Endodermal cell (in vitro differentiated cells): ENCODE data around the gene CKAP4. TPM values are rescaled to one million over a fixed set of nuclear protein-coding genes. Genes with fewer than 3 reads are reported as not detected.

Experiments used
- DNase-seq: peaks from one replicate; pipeline ENCODE4 v3.0.0-alpha.2; 2017
- H3K27ac ChIP-seq: 2 replicates; pipeline ENCODE4 v1.5.1; 2013; ENCODE audit warnings: mild to moderate bottlenecking, low read depth, low read length, moderate library complexity
- H3K27me3 ChIP-seq: 2 replicates; pipeline ENCODE4 v1.6.1; 2013; ENCODE audit warnings: mild to moderate bottlenecking, low read length, moderate library complexity; ENCODE audit not compliant: insufficient read depth, control insufficient read depth, poor library complexity, severe bottlenecking
- H3K36me3 ChIP-seq: 2 replicates; pipeline ENCODE4 v1.7.0; 2013; ENCODE audit warnings: mild to moderate bottlenecking, low read length, moderate library complexity; ENCODE audit not compliant: control insufficient read depth, insufficient read depth
- H3K4me1 ChIP-seq: one replicate; pipeline ENCODE4 v1.7.0; 2013; ENCODE audit warnings: low read length; ENCODE audit not compliant: control insufficient read depth, insufficient read depth
- H3K4me3 ChIP-seq: 2 replicates; pipeline ENCODE4 v1.5.1; 2013; ENCODE audit warnings: mild to moderate bottlenecking, low read length, moderate library complexity
- H3K9ac ChIP-seq: 2 replicates; pipeline ENCODE4 v1.6.1; 2013; ENCODE audit warnings: mild to moderate bottlenecking, low read length, moderate library complexity; ENCODE audit not compliant: poor library complexity, severe bottlenecking; ENCODE audit errors: extremely low read depth
- H3K9me3 ChIP-seq: 2 replicates; pipeline ENCODE4 v1.6.1; 2013; ENCODE audit warnings: mild to moderate bottlenecking, low read length, moderate library complexity; ENCODE audit not compliant: control insufficient read depth
- H3K27ac Mint-ChIP-seq: 2 replicates; pipeline ENCODE4 v1.8.0; 2020; ENCODE audit warnings: mixed read lengths
- H3K27me3 Mint-ChIP-seq: 2 replicates; pipeline ENCODE4 v1.8.0; 2021; ENCODE audit warnings: mild to moderate bottlenecking, mixed read lengths; ENCODE audit not compliant: insufficient read depth
- H3K36me3 Mint-ChIP-seq: 2 replicates; pipeline ENCODE4 v1.8.0; 2020; ENCODE audit warnings: low read depth, mixed read lengths
- H3K4me1 Mint-ChIP-seq: 2 replicates; pipeline ENCODE4 v1.8.0; 2020; ENCODE audit warnings: mixed read lengths
- H3K4me3 Mint-ChIP-seq: 2 replicates; pipeline ENCODE4 v1.8.0; 2020; ENCODE audit warnings: mild to moderate bottlenecking, moderate library complexity, mixed read lengths
- H3K9me3 Mint-ChIP-seq: 2 replicates; pipeline ENCODE4 v1.8.0; 2020; ENCODE audit warnings: mild to moderate bottlenecking, mixed read lengths
- WGBS, 2 experiments: methylation state at CpG; one replicate each; pipeline versions ENCODE4 v1.1.5 to v1.1.7; 2013; ENCODE audit warnings: missing lambda C conversion rate in 2 of 2, mixed read lengths in 1 of 2; ENCODE audit not compliant: insufficient coverage in 1 of 2, insufficient read length in 1 of 2; 5-methylcytosine and 5-hydroxymethylcytosine counted together
- total RNA-seq, 2 donors: library from RNA; stranded (reverse); fragmentation: NEBNext Ultra II Directional in 1 of 2; extraction: Animal tissue kit (Norgen Biotek cat#: 25700) in 1 of 2; gene quantifications; 2 replicates in 1 of 2; 3 replicates in 1 of 2; pipeline ENCODE4 v1.2.1, GENCODE V29; 2021
- TF ChIP-seq, protein P1 (sequence below): fragments of 200-600 bp; sonication (generic); conservative IDR thresholded peaks from 2 replicates; pipeline ENCODE4 v1.5.0; 2021; ENCODE audit warnings: antibody characterized with exemption, mild to moderate bottlenecking

CKAP4 gene
- total RNA-seq, 2 donors from 2014 or later, result 88.9 to 93.3 TPM

DNA sequence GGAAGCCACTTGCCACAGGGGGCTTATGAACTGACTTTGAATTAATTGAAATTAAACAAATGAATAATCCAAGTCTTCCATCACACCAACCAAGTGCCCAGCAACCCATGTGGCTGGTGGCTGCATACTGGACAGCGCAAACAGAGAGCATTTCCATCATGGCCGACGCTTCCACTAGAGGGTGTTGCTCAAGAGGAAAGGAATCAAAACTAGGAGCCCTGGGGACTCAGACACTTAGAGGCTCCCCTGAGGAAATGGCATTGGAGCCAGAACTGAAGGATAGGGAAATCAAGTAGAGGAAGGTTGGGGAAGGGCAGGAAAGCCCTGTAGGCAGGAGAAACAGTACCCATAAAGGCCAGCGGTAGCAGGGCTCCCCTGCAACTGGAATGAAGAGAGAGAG is 58.5 kb downstream of the CKAP4 start:
- no peak overlapping the region for H3K4me3 ChIP-seq
- Mint-ChIP-seq H3K9me3 (no peaks in the 10 kb centered on the region), H3K4me1 (peaks cover 2% of the 10 kb centered on the region), H3K27me3 (no peaks in the 10 kb centered on the region), H3K27ac (no peak overlapping the region), H3K36me3 (no peaks in the 10 kb centered on the region), H3K4me3 (no peak overlapping the region)
- TF ChIP-seq, protein P1, sequence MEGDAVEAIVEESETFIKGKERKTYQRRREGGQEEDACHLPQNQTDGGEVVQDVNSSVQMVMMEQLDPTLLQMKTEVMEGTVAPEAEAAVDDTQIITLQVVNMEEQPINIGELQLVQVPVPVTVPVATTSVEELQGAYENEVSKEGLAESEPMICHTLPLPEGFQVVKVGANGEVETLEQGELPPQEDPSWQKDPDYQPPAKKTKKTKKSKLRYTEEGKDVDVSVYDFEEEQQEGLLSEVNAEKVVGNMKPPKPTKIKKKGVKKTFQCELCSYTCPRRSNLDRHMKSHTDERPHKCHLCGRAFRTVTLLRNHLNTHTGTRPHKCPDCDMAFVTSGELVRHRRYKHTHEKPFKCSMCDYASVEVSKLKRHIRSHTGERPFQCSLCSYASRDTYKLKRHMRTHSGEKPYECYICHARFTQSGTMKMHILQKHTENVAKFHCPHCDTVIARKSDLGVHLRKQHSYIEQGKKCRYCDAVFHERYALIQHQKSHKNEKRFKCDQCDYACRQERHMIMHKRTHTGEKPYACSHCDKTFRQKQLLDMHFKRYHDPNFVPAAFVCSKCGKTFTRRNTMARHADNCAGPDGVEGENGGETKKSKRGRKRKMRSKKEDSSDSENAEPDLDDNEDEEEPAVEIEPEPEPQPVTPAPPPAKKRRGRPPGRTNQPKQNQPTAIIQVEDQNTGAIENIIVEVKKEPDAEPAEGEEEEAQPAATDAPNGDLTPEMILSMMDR, result peak; percentile 41
- H3K9me3 ChIP-seq, result no peaks in the 10 kb centered on the region
- H3K27ac ChIP-seq, result no peak overlapping the region
- DNase-seq, result peak; percentile 68
- H3K27me3 ChIP-seq, result no peaks in the 10 kb centered on the region
- WGBS, 2 experiments, result 89 to 100% methylated on average over 4 of the region's 4 CpGs
- H3K36me3 ChIP-seq, result no peaks in the 10 kb centered on the region
- H3K4me1 ChIP-seq, result no peaks in the 10 kb centered on the region
- no peak overlapping the region for H3K9ac ChIP-seq

DNA sequence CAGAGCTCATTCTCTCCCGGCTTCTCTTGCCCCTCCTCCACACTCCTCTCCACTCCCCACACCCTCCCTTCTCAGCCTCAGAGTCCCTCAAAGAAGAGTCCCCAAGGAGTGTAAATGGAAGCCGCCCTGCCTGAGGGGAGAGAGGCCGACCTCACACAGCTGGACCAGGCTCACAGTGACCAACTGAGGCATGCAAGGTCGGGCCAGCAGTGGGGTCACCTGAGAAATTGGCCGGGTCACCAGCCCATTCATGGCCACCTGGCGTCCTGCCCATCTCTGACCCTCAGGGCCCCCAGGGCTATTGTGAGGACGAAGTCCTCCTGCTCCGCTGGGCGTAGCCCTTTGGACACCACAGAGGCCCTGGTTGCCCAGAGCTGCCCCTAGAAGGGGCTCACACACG is 59.6 kb downstream of the CKAP4 start:
- Histone ChIP-seq H3K4me1 (no peaks in the 10 kb centered on the region), H3K9me3 (no peaks in the 10 kb centered on the region), H3K36me3 (no peaks in the 10 kb centered on the region), H3K27ac (no peak overlapping the region), H3K9ac (no peak overlapping the region), H3K4me3 (no peak overlapping the region), H3K27me3 (no peaks in the 10 kb centered on the region)
- TF ChIP-seq, protein P1, result no peak
- Mint-ChIP-seq H3K36me3 (no peaks in the 10 kb centered on the region), H3K4me3 (no peak overlapping the region), H3K9me3 (no peaks in the 10 kb centered on the region), H3K4me1 (peaks cover 2% of the 10 kb centered on the region), H3K27ac (no peak overlapping the region), H3K27me3 (no peaks in the 10 kb centered on the region)
- WGBS, 2 experiments, result 38 to 69% methylated on average over 3 to 10 of the region's 10 CpGs
- peak; percentile 56 for DNase-seq

Other genes starting within 250 kb of the CKAP4 start
- gene NUAK1, start 109.1 kb downstream of the CKAP4 start, total RNA-seq, result 10 to 100 TPM; 14.0 to 16.8 TPM
- gene TCP11L2, start 54.7 kb upstream of the CKAP4 start, total RNA-seq, result 10 to 100 TPM in 1 of 2 donors, 1 to 10 TPM in 1; 7.8 to 15.3 TPM
- 10 to 100 TPM in 1 of 2 donors, 1 to 10 TPM in 1; 9.0 to 12.4 TPM for gene POLR3B, start 109.7 kb upstream of the CKAP4 start, total RNA-seq